ENCODE data around the gene MYCN. TPM values are rescaled to one million over a fixed set of nuclear protein-coding genes. Genes with fewer than 3 reads are reported as not detected.

The MYCN gene
- total RNA-seq, 1 donor from 2014 or later, result not detected

DNA sequence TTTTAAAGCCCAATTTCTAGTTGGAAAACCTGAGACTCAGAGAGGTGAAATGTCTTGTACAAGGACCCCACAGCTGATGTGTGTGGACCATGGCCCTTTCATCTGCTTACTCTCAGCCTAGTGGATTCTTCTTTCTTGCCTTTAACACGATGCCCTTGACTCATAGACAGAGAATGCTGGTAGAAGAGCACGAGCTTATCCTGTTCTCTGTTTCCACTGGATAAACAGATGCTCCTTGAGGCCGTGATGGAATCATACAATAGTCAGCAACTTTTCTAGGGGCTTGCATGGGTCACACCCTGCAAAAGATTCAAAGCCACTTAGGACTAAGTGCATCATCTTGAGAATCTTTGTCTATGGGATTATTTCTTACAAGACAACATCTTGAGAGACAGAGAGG lies 50.9 kb downstream of the MYCN start:
- H3K27me3 Mint-ChIP-seq (ENCODE audit: insufficient read depth), result no peaks in the 10 kb centered on the region
- intact Hi-C loops (cut with micrococcal nuclease), result no loop called here

DNA sequence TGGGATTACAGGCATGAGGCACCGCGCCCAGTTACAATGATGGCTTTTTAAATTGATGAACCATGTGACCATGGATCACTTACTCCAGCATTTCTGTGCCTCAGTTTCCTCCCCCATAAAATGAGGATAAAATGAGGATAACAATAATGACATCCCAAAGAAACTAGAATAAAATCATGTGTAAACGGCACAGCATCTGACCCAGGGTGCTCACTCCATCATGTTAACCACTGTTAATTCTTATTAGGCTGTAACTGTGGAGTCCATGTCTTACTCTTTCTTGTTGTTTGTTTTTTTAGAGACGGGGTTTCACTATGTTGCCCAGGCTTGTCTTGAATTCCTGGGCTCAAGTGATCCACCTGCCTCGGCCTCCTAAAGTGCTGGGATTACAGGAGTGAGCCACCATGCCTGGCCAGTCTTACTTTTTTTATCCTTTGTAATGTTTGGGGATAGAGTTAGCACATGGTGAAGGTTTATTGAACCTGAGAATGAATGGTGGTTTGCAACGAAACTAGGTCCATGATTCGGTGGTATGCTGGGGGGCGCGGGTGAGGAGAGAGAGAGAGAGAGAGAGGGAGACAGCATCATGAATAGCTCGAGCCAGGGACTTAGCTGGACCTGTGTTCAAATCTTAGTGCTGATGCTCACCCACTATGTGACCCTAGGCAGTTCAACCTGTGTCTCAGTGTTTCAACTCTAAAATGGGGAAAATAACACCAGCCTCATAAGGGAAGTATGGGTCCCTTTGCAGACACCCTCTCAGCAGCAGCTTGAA lies 52.3 kb downstream of the MYCN start:
- Mint-ChIP-seq H3K27ac (no peak overlapping the region), H3K27me3 (ENCODE audit: insufficient read depth) (no peaks in the 10 kb centered on the region), H3K4me1 (ENCODE audit: low read depth) (no peaks in the 10 kb centered on the region), H3K36me3 (ENCODE audit: low read depth) (no peaks in the 10 kb centered on the region), H3K9me3 (no peaks in the 10 kb centered on the region), H3K4me3 (no peak overlapping the region)
- no peak for DNase-seq (ENCODE audit: low spot score)
- intact Hi-C loops (cut with micrococcal nuclease), result no loop called here

More for the DNA sequence above, 50.9 kb downstream of the MYCN start:
- Mint-ChIP-seq H3K4me3 (no peak overlapping the region), H3K27ac (no peak overlapping the region), H3K9me3 (no peaks in the 10 kb centered on the region), H3K36me3 (ENCODE audit: low read depth) (no peaks in the 10 kb centered on the region), H3K4me1 (ENCODE audit: low read depth) (no peaks in the 10 kb centered on the region)
- no peak for DNase-seq (ENCODE audit: low spot score)

DNA sequence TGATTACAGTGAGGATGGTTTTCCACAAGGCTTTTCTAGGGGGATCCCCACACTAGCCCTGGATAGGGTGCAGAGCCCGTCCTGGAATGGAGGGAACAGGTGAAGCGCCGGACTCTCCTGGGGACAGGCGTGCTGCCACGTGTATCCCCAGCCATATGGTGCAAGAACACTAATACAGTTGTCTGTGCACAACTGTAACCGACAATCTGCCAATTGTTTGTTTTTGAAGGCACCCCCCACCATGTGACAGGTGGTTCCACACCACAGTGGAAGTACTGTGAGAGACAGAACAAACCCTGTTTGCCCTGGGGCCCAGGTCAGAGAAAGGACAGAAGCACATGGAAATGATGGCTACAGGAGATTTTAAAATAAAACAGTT lies 52.9 kb downstream of the MYCN start:
- Mint-ChIP-seq H3K4me1 (ENCODE audit: low read depth) (no peaks in the 10 kb centered on the region), H3K9me3 (no peaks in the 10 kb centered on the region), H3K27ac (no peak overlapping the region), H3K27me3 (ENCODE audit: insufficient read depth) (no peaks in the 10 kb centered on the region), H3K4me3 (no peak overlapping the region), H3K36me3 (ENCODE audit: low read depth) (no peaks in the 10 kb centered on the region)
- intact Hi-C loops (cut with micrococcal nuclease), result no loop called here
- no peak for DNase-seq (ENCODE audit: low spot score)

DNA sequence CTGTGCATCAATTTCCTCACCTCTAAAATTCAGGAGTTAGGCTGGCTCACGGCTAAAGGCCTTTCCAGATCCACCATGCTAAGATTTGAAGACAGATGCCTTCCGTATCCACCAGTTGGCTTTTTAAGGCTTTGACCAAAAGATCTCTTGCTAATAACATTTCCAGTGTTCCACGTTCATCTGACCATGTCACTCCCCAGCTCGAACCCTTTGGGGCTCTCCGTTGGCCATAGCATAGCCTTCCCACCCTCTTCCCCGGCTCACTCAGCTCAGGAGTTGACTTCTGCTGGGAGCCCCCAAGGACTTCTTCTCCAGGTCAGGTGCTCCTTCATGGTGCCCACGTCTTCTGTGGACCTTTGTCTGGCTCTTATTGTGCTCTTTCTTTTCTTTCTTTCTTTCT lies 53.3 kb downstream of the MYCN start:
- intact Hi-C loops (cut with micrococcal nuclease), result no loop called here
- no peaks in the 10 kb centered on the region for H3K36me3 Mint-ChIP-seq (ENCODE audit: low read depth)
- no peaks in the 10 kb centered on the region for H3K27me3 Mint-ChIP-seq (ENCODE audit: insufficient read depth)
- no peaks in the 10 kb centered on the region for H3K4me1 Mint-ChIP-seq (ENCODE audit: low read depth)
- DNase-seq (ENCODE audit: low spot score), result no peak
- no peak overlapping the region for H3K27ac Mint-ChIP-seq
- no peaks in the 10 kb centered on the region for H3K9me3 Mint-ChIP-seq
- H3K4me3 Mint-ChIP-seq, result no peak overlapping the region

DNA sequence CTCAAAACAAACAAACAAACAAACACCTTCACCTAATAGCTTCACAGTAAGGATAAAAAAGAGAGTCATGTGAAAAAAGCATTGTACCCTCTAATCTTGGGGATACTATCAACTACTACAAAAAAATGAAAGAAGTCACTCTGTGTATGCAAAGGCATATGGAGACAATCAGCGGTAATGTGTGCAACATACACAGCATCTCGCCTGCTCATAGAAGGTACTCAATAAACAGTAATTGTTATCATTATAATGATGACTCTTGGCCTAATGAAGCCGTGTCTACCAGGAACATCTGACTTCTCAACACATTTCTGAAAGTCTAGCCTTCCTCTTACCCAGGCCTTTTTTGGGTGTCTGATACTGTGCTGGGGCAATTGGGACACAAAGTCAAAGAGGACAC lies 55.3 kb downstream of the MYCN start:
- H3K36me3 Mint-ChIP-seq (ENCODE audit: low read depth), result no peaks in the 10 kb centered on the region
- no peaks in the 10 kb centered on the region for H3K27me3 Mint-ChIP-seq (ENCODE audit: insufficient read depth)
- DNase-seq (ENCODE audit: low spot score), result no peak
- intact Hi-C loops (cut with micrococcal nuclease), result no loop called here
- H3K4me1 Mint-ChIP-seq (ENCODE audit: low read depth), result no peaks in the 10 kb centered on the region
- H3K27ac Mint-ChIP-seq, result no peak overlapping the region
- no peaks in the 10 kb centered on the region for H3K9me3 Mint-ChIP-seq
- H3K4me3 Mint-ChIP-seq, result no peak overlapping the region
